GF-D8 (cell line): ENCODE data around the gene SORCS2.

ENCODE experiments used
- DNase-seq: peaks from one replicate; lab custom pipeline; 2025; lab: John Stamatoyannopoulos, UW

Gene SORCS2

GRCh38 chr4:7692451-7693236 lies 500.3 kb downstream of the SORCS2 start:
- DNase-seq: no peak

GRCh38 chr4:7693237-7693608 lies 500.9 kb downstream of the SORCS2 start:
- DNase-seq: no peak

- DNase-seq: no peak
Measured at GRCh38 chr4:7693711-7694110, 501.4 kb downstream of the SORCS2 start.

- no peak for DNase-seq
Measured at GRCh38 chr4:7694324-7694723, 502.0 kb downstream of the SORCS2 start.

- DNase-seq: no peak
Measured at GRCh38 chr4:7697343-7697742, 505.0 kb downstream of the SORCS2 start.

- no peak for DNase-seq
Measured at GRCh38 chr4:7697821-7698220, 505.5 kb downstream of the SORCS2 start.

- no peak for DNase-seq
Measured at GRCh38 chr4:7698584-7698983, 506.2 kb downstream of the SORCS2 start.

- no peak for DNase-seq
Measured at GRCh38 chr4:7699031-7699430, 506.7 kb downstream of the SORCS2 start.

- no peak for DNase-seq
Measured at GRCh38 chr4:7699825-7700224, 507.5 kb downstream of the SORCS2 start.

GRCh38 chr4:7700665-7701064 lies 508.3 kb downstream of the SORCS2 start:
- no peak for DNase-seq

- DNase-seq: no peak
Measured at GRCh38 chr4:7701866-7702649, 509.7 kb downstream of the SORCS2 start.

GRCh38 chr4:7703688-7704087 lies 511.4 kb downstream of the SORCS2 start:
- no peak for DNase-seq

GRCh38 chr4:7704091-7704490 lies 511.8 kb downstream of the SORCS2 start:
- DNase-seq: no peak

GRCh38 chr4:7704625-7705024 lies 512.3 kb downstream of the SORCS2 start:
- DNase-seq: no peak

GRCh38 chr4:7705062-7705461 lies 512.7 kb downstream of the SORCS2 start:
- no peak for DNase-seq

GRCh38 chr4:7705593-7705992 lies 513.3 kb downstream of the SORCS2 start:
- DNase-seq: no peak

- no peak for DNase-seq
Measured at GRCh38 chr4:7708238-7708637, 515.9 kb downstream of the SORCS2 start.

- no peak for DNase-seq
Measured at GRCh38 chr4:7708981-7709380, 516.6 kb downstream of the SORCS2 start.

GRCh38 chr4:7709431-7709830 lies 517.1 kb downstream of the SORCS2 start:
- no peak for DNase-seq

- no peak for DNase-seq
Measured at GRCh38 chr4:7710126-7710525, 517.8 kb downstream of the SORCS2 start.

GRCh38 chr4:7710576-7711306 lies 518.4 kb downstream of the SORCS2 start:
- DNase-seq: no peak

- no peak for DNase-seq
Measured at GRCh38 chr4:7711307-7711963, 519.1 kb downstream of the SORCS2 start.
